Natural killer cell (primary cell): Measurements from ENCODE around the gene CCL24. TPM values are rescaled to one million over a fixed set of nuclear protein-coding genes. Genes with fewer than 3 reads are reported as not detected.
"Not testable (repeated sequence)": the region's sequence is repeated elsewhere in the genome, so short reads cannot be mapped to it uniquely, and the experiment has no call there.

Source experiments
- ATAC-seq, 3 donors: fragments of 150-1000 bp in 2 of 3; fragments of 200-7000 bp in 1 of 3; cut with Tn5 transposase; 1 replicate in 1 of 3; 2 replicates in 2 of 3; pipeline ENCODE4 v1.10.0; 2021; ENCODE audit warnings: mild to moderate bottlenecking in 2 of 3, moderate library complexity in 2 of 3
- DNase-seq, 2 donors: peaks; one replicate each; pipeline versions ENCODE4 v3.0.0 to v3.0.0-alpha.2; 2013 to 2021; ENCODE audit warnings: mixed read lengths in 1 of 2
- H3K27ac ChIP-seq: one replicate; pipeline ENCODE4 v1.5.1; 2013; ENCODE audit warnings: mild to moderate bottlenecking, low read length
- H3K27me3 ChIP-seq: one replicate; pipeline ENCODE4 v1.6.1; 2013; ENCODE audit warnings: low read length; ENCODE audit not compliant: control insufficient read depth, insufficient read depth
- H3K36me3 ChIP-seq: one replicate; pipeline ENCODE4 v1.6.1; 2013; ENCODE audit warnings: low read length; ENCODE audit not compliant: control insufficient read depth, insufficient read depth
- H3K4me1 ChIP-seq: one replicate; pipeline ENCODE4 v1.6.1; 2013; ENCODE audit warnings: low read length; ENCODE audit not compliant: control insufficient read depth, insufficient read depth
- H3K4me3 ChIP-seq: one replicate; pipeline ENCODE4 v1.5.1; 2013; ENCODE audit warnings: low read length
- H3K9me3 ChIP-seq: one replicate; pipeline ENCODE4 v1.6.1; 2013; ENCODE audit warnings: low read length; ENCODE audit not compliant: control insufficient read depth, insufficient read depth
- H3K27ac Mint-ChIP-seq, 2 donors: one replicate each; pipeline ENCODE4 v1.8.0; 2022; ENCODE audit warnings: mild to moderate bottlenecking in 2 of 2, mixed read lengths in 2 of 2, moderate library complexity in 1 of 2
- H3K27me3 Mint-ChIP-seq, 2 donors: one replicate each; pipeline ENCODE4 v1.8.0; 2022; ENCODE audit warnings: low read depth in 2 of 2, mixed read lengths in 2 of 2
- H3K36me3 Mint-ChIP-seq: one replicate; pipeline ENCODE4 v1.8.0; 2022; ENCODE audit warnings: mixed read lengths
- H3K4me1 Mint-ChIP-seq, 2 donors: one replicate each; pipeline ENCODE4 v1.8.0; 2022; ENCODE audit warnings: mixed read lengths in 2 of 2
- H3K4me3 Mint-ChIP-seq: one replicate; pipeline ENCODE4 v1.8.0; 2022; ENCODE audit warnings: mild to moderate bottlenecking, moderate library complexity, mixed read lengths
- H3K9me3 Mint-ChIP-seq, 2 donors: one replicate each; pipeline ENCODE4 v1.8.0; 2022; ENCODE audit warnings: mixed read lengths in 2 of 2
- WGBS: methylation state at CpG from one replicate; pipeline ENCODE4 v1.1.7; 2013; ENCODE audit warnings: missing lambda C conversion rate; ENCODE audit not compliant: insufficient coverage; 5-methylcytosine and 5-hydroxymethylcytosine counted together
- intact Hi-C: fragments of 100-400 bp; cut with micrococcal nuclease; formaldehyde crosslinking; loops from one replicate; pipeline ENCODE4 v1.14.2; 2022
- total RNA-seq, 4 donors: library from RNA; stranded (reverse); fragments of 120-200 nt in 1 of 4; gene quantifications; one replicate each; pipeline versions ENCODE4 v1.2.3 to v1.2.4, GENCODE V29; 2013 to 2022
- TF ChIP-seq, protein P1 (sequence below): fragments of 200-600 bp; IDR thresholded peaks from one replicate; pipeline ENCODE4 v1.8.0; 2022; ENCODE audit warnings: antibody characterized with exemption

CCL24 gene
- total RNA-seq, 3 donors from 2014 or later (not counting 1 experiment from before 2014, with no cell fraction given): not detected

DNA sequence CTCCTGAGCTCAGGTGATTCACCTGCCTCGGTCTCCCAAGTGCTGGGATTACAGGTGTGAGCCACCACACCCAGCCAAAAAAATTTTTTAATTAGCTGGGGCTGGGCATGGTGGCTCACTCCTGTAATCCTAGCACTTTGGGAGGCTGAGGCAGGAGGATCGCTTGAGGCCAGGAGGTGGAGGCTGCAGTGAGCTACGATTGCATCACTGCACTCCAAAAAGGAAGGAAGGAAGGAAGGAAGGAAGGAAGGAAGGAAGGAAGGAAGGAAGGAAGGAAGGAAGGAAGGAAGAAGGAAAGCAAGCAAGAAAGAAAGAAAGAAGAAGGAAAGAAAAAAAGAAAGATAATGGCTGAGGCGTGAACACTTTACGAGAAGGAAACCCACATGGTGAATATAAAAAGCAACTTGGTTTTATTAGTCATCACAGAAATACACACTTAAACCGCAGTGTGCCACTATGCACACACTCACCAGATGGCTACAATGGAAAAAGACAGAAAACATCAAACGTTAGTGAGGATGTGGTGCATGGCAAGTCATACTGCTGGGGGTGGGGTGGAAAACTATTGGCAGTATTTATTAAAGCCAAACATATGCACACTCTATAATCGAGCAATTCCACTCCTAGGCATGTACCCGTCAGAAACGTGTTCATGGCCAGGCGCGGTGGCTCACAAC lies 37.2 kb downstream of the CCL24 start:
- H3K27ac ChIP-seq: peak overlapping the region; percentile 16
- Mint-ChIP-seq H3K27ac (peak overlapping the region; percentile 63 to 82), H3K27me3 (peaks cover 0 to 9% of the 10 kb centered on the region in 2 donors), H3K4me3 (peak overlapping the region; percentile 51), H3K9me3 (no peaks in the 10 kb centered on the region), H3K36me3 (no peaks in the 10 kb centered on the region), H3K4me1 (peaks cover 18 to 34% of the 10 kb centered on the region in 2 donors)
- H3K4me3 ChIP-seq: no peak overlapping the region
- intact Hi-C loops: loop anchor here (1.0 kb wide), 1 partner anchor 48 kb away; no protein-coding TSS in a partner anchor
- peak; percentile 75 to 92 (median 91) for ATAC-seq
- H3K9me3 ChIP-seq: no peaks in the 10 kb centered on the region
- no peaks in the 10 kb centered on the region for H3K36me3 ChIP-seq
- TF ChIP-seq, protein P1, sequence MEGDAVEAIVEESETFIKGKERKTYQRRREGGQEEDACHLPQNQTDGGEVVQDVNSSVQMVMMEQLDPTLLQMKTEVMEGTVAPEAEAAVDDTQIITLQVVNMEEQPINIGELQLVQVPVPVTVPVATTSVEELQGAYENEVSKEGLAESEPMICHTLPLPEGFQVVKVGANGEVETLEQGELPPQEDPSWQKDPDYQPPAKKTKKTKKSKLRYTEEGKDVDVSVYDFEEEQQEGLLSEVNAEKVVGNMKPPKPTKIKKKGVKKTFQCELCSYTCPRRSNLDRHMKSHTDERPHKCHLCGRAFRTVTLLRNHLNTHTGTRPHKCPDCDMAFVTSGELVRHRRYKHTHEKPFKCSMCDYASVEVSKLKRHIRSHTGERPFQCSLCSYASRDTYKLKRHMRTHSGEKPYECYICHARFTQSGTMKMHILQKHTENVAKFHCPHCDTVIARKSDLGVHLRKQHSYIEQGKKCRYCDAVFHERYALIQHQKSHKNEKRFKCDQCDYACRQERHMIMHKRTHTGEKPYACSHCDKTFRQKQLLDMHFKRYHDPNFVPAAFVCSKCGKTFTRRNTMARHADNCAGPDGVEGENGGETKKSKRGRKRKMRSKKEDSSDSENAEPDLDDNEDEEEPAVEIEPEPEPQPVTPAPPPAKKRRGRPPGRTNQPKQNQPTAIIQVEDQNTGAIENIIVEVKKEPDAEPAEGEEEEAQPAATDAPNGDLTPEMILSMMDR: no peak
- peaks cover 20% of the 10 kb centered on the region for H3K4me1 ChIP-seq
- peak; percentile 30 to 67 for DNase-seq
- WGBS: 54% methylated on average over 9 of the region's 12 CpGs
- H3K27me3 ChIP-seq: no peaks in the 10 kb centered on the region

GRCh38 chr7:75773958-75774357 lies 39.6 kb downstream of the CCL24 start:
- H3K4me1 ChIP-seq: peaks cover 20% of the 10 kb centered on the region
- DNase-seq, H3K9me3 Mint-ChIP-seq, H3K36me3 Mint-ChIP-seq, H3K27me3 ChIP-seq, H3K9me3 ChIP-seq, H3K4me3 ChIP-seq, intact Hi-C loops, H3K36me3 ChIP-seq, ATAC-seq, H3K27me3 Mint-ChIP-seq, H3K4me3 Mint-ChIP-seq, H3K27ac Mint-ChIP-seq, H3K27ac ChIP-seq: not testable (repeated sequence)
- WGBS: 96% methylated on average over 5 of the region's 6 CpGs
- H3K4me1 Mint-ChIP-seq: peaks cover 18 to 19% of the 10 kb centered on the region in 2 donors

DNA sequence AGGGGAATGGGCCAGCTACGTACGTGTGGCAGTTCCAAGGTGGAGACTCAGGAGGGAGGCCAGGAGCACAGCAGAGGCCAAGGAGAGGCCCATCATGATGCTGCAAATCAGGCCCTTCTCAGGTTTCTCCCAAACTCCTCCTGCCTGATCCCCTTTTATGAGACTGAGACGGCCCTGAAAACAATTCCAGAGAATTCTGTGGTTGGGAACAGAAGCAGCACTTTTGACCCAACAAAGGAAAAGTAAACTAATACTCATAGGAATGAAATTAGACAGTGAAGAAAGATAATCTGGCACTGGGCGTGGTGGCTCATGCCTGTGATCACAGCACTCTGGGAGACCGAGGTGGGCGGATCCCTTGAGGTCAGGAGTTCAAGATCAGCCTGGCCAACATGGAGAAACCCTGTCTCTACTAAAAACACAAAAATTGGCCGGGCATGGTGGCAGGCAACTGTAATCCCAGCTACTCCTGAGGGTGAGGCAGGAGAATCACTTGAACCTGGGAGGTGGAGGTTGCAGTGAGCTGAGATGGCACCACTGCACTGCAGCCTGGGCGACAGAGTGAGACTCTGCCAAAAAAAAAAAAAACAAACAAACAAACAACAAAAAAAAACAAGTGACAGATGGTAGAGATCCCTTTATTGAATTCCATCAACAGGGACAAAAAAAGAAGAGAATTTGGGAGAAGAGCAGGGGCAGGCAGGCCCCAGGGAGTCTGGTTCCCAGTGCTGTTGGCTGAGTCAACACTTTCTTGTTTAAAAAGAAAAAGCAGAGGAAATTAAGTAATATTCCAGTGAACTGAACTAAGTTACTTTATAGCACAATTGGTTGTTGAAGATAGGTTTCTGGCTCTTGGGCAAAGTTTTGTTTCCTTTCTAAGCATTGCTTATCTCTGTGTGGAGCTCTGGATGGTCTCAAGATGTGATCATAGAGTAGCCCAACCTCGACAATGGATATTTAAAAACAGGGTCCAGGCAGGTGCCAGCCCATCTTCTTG lies 41.2 kb downstream of the CCL24 start, which contains the start of gene CCL26:
TSS of gene CCL26 (minus strand) at position 131 of the 997 bp plus-strand sequence. CDS start at position 96, 35 bp downstream.
- no peak for DNase-seq
- Histone ChIP-seq H3K27me3 (no peaks in the 10 kb centered on the region), H3K4me1 (peaks cover 20% of the 10 kb centered on the region), H3K4me3 (no peak within 1 kb of the TSS), H3K36me3 (no peaks in the 10 kb centered on the region), H3K27ac (no peak within 1 kb of the TSS), H3K9me3 (no peaks in the 10 kb centered on the region)
- no peaks in the 10 kb centered on the region for H3K36me3 Mint-ChIP-seq
- H3K9me3 Mint-ChIP-seq: no peaks in the 10 kb centered on the region
- no peak within 1 kb of the TSS for H3K27ac Mint-ChIP-seq
- TF ChIP-seq, protein P1: no peak
- peaks cover 18 to 19% of the 10 kb centered on the region in 2 donors for H3K4me1 Mint-ChIP-seq
- H3K27me3 Mint-ChIP-seq: no peaks in the 10 kb centered on the region
- no peak within 1 kb of the TSS for H3K4me3 Mint-ChIP-seq
- 75% methylated on average over 7 of the region's 9 CpGs for WGBS
- intact Hi-C loops: no loop called here
- no peak for ATAC-seq

DNA sequence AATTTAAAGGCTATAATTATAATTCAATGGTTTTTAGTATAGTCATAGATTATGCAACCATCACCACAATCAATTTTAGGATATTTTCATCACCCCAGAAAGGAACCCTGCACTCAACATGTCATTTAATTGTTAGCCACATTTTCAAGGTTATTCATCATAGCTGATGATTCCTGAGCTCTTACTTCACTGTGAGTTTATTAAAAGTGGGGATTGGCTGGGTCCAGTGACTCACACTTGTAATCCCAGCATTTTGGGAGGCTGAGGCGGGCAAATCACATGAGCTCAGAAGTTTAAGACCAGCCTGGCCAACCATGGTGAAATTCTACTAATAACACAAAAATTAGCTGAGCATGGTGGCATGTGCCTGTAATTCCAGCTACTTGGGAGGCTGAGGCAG lies 42.4 kb downstream of the CCL24 start:
- Mint-ChIP-seq H3K27ac (no peak overlapping the region), H3K4me1 (peaks cover 13% of the 10 kb centered on the region in 2 donors), H3K4me3 (no peak overlapping the region), H3K9me3 (no peaks in the 10 kb centered on the region), H3K36me3 (no peaks in the 10 kb centered on the region), H3K27me3 (no peaks in the 10 kb centered on the region)
- peaks cover 14% of the 10 kb centered on the region for H3K4me1 ChIP-seq
- H3K36me3 ChIP-seq: no peaks in the 10 kb centered on the region
- TF ChIP-seq, protein P1: no peak
- H3K9me3 ChIP-seq: no peaks in the 10 kb centered on the region
- intact Hi-C loops: no loop called here
- no peak overlapping the region for H3K4me3 ChIP-seq
- H3K27me3 ChIP-seq: no peaks in the 10 kb centered on the region
- DNase-seq (no peak), ATAC-seq (no peak)
- H3K27ac ChIP-seq: no peak overlapping the region
- 100% methylated on average over 1 of the region's 1 CpG for WGBS
